K562 (cell line): ENCODE results near the gene VSIG2. TPM values are rescaled to one million over a fixed set of nuclear protein-coding genes. Genes with fewer than 3 reads are reported as not detected.

Source experiments
- ATF2 ChIP-seq: sonication (generic); formaldehyde crosslinking; IDR thresholded peaks from 2 replicates; pipeline ENCODE4 v1.8.1; 2022; ENCODE audit warnings: missing genetic modification reagents
- BRD4 ChIP-seq: fragments of 200-600 bp; sonication (generic); IDR thresholded peaks from 2 replicates; pipeline ENCODE4 v1.6.1; 2017; ENCODE audit warnings: inconsistent platforms
- CGGBP1 ChIP-seq: fragments of 250-450 bp; sonication (Bioruptor Pico); IDR thresholded peaks from 2 replicates; pipeline ENCODE4 v1.9.0; 2021; ENCODE audit warnings: mild to moderate bottlenecking
- CSDE1 ChIP-seq, 2 experiments: fragments of 450-650 bp; IDR thresholded peaks; 2 replicates each; pipeline ENCODE4 v1.6.1; 2016; ENCODE audit warnings: mild to moderate bottlenecking in 1 of 2
- CTBP1 ChIP-seq: fragments of 450-650 bp; IDR thresholded peaks from 2 replicates; pipeline ENCODE4 v1.6.1; 2016; ENCODE audit warnings: borderline replicate concordance
- ETV5 ChIP-seq: sonication (generic); formaldehyde crosslinking; IDR thresholded peaks from 2 replicates; pipeline ENCODE4 v1.4.0; 2020; ENCODE audit warnings: low read depth, mild to moderate bottlenecking, missing genetic modification reagents
- JUN ChIP-seq, 2 experiments: sonication (generic) in 1 of 2; formaldehyde crosslinking in 1 of 2; IDR thresholded peaks; 2 replicates each; pipeline versions ENCODE4 v1.6.1 to v1.8.0; 2012 to 2022; ENCODE audit warnings: borderline replicate concordance in 2 of 2, mild to moderate bottlenecking in 2 of 2, improper control_type of control experiment in 1 of 2, low read depth in 1 of 2, low read length in 1 of 2, missing genetic modification reagents in 1 of 2
- MXI1 ChIP-seq: IDR thresholded peaks from 2 replicates; pipeline ENCODE4 v1.6.1; 2011; ENCODE audit warnings: low read depth, mild to moderate bottlenecking, improper control_type of control experiment, low read length
- NONO ChIP-seq, 2 experiments: fragments of 200-400 bp in 1 of 2; fragments of 450-650 bp in 1 of 2; formaldehyde crosslinking in 1 of 2; IDR thresholded peaks; 2 replicates each; pipeline ENCODE4 v1.6.1; 2017; ENCODE audit warnings: low read depth in 2 of 2, mild to moderate bottlenecking in 2 of 2, moderate library complexity in 2 of 2, low read length in 1 of 2
- PHF21A ChIP-seq: fragments of 450-650 bp; IDR thresholded peaks from 2 replicates; pipeline ENCODE4 v1.6.1; 2017; ENCODE audit warnings: low read depth, borderline replicate concordance
- PHF8 ChIP-seq: fragments of 200-600 bp; sonication (generic); IDR thresholded peaks from 2 replicates; pipeline ENCODE4 v1.6.1; 2012; ENCODE audit warnings: mixed run types, mild to moderate bottlenecking, inconsistent platforms, low read length, moderate library complexity, borderline replicate concordance
- TBP ChIP-seq: optimal IDR thresholded peaks from 2 replicates; pipeline ENCODE3; 2011; ENCODE audit warnings: low read depth, low read length, improper control_type of control experiment
- ZBTB17 ChIP-seq: fragments of 450-650 bp; formaldehyde crosslinking; IDR thresholded peaks from 2 replicates; pipeline ENCODE4 v1.4.0; 2020; ENCODE audit warnings: mild to moderate bottlenecking
- ZNF644 ChIP-seq: fragments of 200-800 bp; sonication (Bioruptor generic); IDR thresholded peaks from 2 replicates; pipeline ENCODE4 v1.6.1; 2016; ENCODE audit warnings: low read depth, missing genetic modification characterization, missing compliant biosample characterization
- ZNF717 ChIP-seq: fragments of 250-450 bp; sonication (Bioruptor Pico); IDR thresholded peaks from 2 replicates; pipeline ENCODE4 v1.5.0; 2021
- polyA plus RNA-seq, 8 experiments: library from polyadenylated mRNA; depleted of rRNA in 4 of 8; stranded (reverse) in 5 of 8; unstranded in 3 of 8; fragments of >200 nt; fragmentation: Nextera tagmentation in 2 of 8; fragmentation: Illumina TruSeq in 1 of 8; extraction: Ambion mirVana in 2 of 8; extraction: Trizol in 1 of 8; gene quantifications; 2 replicates each; pipeline versions ENCODE4 v1.2.1 to v1.2.3, GENCODE V29; 2011 to 2014; ENCODE audit warnings: inconsistent platforms in 1 of 8, missing spikeins in 1 of 8
- total RNA-seq, 7 experiments: library from RNA; depleted of rRNA in 6 of 7; stranded (reverse); fragments of >200 nt in 6 of 7; fragmentation: Illumina TruSeq in 2 of 7; extraction: Trizol in 2 of 7; gene quantifications; 2 replicates each; pipeline versions ENCODE4 v1.2.1 to v1.2.3, GENCODE V29; 2011 to 2021; ENCODE audit warnings: low replicate concordance in 1 of 7
- TF ChIP-seq, protein P1 (sequence below): conservative IDR thresholded peaks from 2 replicates; pipeline ENCODE4 v1.6.1; 2011; ENCODE audit warnings: low read depth, mild to moderate bottlenecking, low read length; ENCODE audit not compliant: control insufficient read depth
- TF ChIP-seq, protein P2 (sequence below): sonication (generic); formaldehyde crosslinking; IDR thresholded peaks from 2 replicates; pipeline ENCODE4 v1.8.1; 2023; ENCODE audit warnings: mild to moderate bottlenecking, missing genetic modification reagents

The VSIG2 gene
- total and polyA plus RNA-seq, 9 of the 15 experiments (the other 6 are each of a cell fraction or from before 2014, with no cell fraction given), result not detected

GRCh38 chr11:124800226-124800929, 48.3 kb upstream of the VSIG2 start, which contains the start of gene MSANTD2 (continued):
- TF ChIP-seq ZNF717 (CRISPR knock-in tag) (no peak), PHF8 (peak; percentile 86), JUN (IDR thresholded peaks at IDR 0.05; ENCODE audit: borderline replicate concordance, low read depth, low read length) (peak; percentile 18; the same call in 1 of the 2 replicates), JUN (CRISPR knock-in tag; IDR thresholded peaks at IDR 0.05; ENCODE audit: borderline replicate concordance) (no peak), PHF21A (peak; percentile 96), CSDE1 (IDR thresholded peaks at IDR 0.05) (no peak), ETV5 (CRISPR knock-in tag) (peak; percentile 84; the same call in 1 of the 2 replicates), CGGBP1 (no peak), TBP (peak; percentile 69), NONO (IDR thresholded peaks at IDR 0.05; ENCODE audit: low read depth in 2 of 2, low read length in 1 of 2) (peak in 1 of 2 experiments; percentile 78; a peak in 2 of 4 replicates), MXI1 (no peak), ZNF644 (tag) (no peak), BRD4 (no peak; the same call in 1 of the 2 replicates), ATF2 (CRISPR knock-in tag) (0 out of 2 replicates have a peak, but pooled peaks have one; percentile 38), CTBP1 (peak; percentile 83), ZBTB17 (CRISPR knock-in tag) (0 out of 2 replicates have a peak, but pooled peaks have one; percentile 28)
- TF ChIP-seq, protein P1, sequence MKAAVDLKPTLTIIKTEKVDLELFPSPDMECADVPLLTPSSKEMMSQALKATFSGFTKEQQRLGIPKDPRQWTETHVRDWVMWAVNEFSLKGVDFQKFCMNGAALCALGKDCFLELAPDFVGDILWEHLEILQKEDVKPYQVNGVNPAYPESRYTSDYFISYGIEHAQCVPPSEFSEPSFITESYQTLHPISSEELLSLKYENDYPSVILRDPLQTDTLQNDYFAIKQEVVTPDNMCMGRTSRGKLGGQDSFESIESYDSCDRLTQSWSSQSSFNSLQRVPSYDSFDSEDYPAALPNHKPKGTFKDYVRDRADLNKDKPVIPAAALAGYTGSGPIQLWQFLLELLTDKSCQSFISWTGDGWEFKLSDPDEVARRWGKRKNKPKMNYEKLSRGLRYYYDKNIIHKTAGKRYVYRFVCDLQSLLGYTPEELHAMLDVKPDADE, result peak; percentile 72; the same call in 1 of the 2 replicates
- TF ChIP-seq, protein P2, sequence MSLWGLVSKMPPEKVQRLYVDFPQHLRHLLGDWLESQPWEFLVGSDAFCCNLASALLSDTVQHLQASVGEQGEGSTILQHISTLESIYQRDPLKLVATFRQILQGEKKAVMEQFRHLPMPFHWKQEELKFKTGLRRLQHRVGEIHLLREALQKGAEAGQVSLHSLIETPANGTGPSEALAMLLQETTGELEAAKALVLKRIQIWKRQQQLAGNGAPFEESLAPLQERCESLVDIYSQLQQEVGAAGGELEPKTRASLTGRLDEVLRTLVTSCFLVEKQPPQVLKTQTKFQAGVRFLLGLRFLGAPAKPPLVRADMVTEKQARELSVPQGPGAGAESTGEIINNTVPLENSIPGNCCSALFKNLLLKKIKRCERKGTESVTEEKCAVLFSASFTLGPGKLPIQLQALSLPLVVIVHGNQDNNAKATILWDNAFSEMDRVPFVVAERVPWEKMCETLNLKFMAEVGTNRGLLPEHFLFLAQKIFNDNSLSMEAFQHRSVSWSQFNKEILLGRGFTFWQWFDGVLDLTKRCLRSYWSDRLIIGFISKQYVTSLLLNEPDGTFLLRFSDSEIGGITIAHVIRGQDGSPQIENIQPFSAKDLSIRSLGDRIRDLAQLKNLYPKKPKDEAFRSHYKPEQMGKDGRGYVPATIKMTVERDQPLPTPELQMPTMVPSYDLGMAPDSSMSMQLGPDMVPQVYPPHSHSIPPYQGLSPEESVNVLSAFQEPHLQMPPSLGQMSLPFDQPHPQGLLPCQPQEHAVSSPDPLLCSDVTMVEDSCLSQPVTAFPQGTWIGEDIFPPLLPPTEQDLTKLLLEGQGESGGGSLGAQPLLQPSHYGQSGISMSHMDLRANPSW, result no peak
